Measurements from ENCODE around the gene WDR33.

WDR33 gene

DNA sequence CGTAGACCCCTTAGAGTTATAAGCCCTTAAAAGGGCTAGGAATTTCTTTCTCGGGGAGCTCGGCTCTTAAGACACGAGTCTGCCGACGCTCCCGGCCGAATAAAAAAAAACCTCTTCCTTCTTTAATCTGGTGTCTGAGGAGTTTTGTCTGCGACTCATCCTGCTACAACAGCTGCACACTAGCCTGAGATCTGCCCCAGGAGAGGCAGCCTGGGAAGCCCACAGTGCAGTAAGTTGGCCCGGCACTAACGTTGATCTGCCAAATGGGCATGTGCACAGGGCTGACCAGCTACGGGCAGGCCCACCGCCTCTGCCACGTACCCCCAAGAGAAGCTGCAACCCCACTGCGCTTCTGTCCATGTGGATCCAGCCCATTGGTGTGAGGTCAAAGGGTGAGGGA lies 127.2 kb downstream of the WDR33 start:
- TF ChIP-seq, protein P1, sequence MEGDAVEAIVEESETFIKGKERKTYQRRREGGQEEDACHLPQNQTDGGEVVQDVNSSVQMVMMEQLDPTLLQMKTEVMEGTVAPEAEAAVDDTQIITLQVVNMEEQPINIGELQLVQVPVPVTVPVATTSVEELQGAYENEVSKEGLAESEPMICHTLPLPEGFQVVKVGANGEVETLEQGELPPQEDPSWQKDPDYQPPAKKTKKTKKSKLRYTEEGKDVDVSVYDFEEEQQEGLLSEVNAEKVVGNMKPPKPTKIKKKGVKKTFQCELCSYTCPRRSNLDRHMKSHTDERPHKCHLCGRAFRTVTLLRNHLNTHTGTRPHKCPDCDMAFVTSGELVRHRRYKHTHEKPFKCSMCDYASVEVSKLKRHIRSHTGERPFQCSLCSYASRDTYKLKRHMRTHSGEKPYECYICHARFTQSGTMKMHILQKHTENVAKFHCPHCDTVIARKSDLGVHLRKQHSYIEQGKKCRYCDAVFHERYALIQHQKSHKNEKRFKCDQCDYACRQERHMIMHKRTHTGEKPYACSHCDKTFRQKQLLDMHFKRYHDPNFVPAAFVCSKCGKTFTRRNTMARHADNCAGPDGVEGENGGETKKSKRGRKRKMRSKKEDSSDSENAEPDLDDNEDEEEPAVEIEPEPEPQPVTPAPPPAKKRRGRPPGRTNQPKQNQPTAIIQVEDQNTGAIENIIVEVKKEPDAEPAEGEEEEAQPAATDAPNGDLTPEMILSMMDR (IDR thresholded peaks at IDR 0.05; ENCODE audit: low read depth, low read length, missing control alignments) = no peak

DNA sequence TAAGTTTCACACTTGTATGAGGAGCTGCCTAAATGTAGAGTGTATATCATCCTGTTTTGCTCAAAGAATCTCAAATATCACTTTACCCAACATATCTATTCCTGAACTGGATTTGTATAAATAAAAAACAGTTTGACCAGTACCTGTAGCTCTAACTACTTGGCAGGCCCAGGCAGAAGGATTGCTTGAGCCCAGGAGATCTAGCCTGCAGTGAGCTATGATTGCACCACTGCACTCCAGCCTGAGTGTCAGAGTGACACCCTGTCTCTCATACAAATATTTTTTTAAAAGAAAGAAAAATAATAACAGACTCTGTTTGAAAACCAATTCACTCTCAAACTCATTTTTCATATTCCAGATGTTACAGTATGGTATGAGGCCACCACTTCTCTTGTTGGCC lies 127.9 kb downstream of the WDR33 start:
- no peaks in the 10 kb centered on the region for H3K27me3 ChIP-seq (replicated peaks)
- no peak overlapping the region for H3K4me3 ChIP-seq (ENCODE audit: low read depth, low read length)
- in situ Hi-C loops (cut with HindIII; ENCODE audit: low pct_ligation_motif_present, low sequenced_read_pairs) = no loop called here
- no peak overlapping the region for H3K27ac ChIP-seq
- no peaks in the 10 kb centered on the region for H3K36me3 ChIP-seq (replicated peaks)
- no peak for DNase-seq
- TF ChIP-seq, protein P1 (IDR thresholded peaks at IDR 0.05; ENCODE audit: low read depth, low read length, missing control alignments) = no peak

More for the DNA sequence above, 127.2 kb downstream of the WDR33 start:
- in situ Hi-C loops (cut with HindIII; ENCODE audit: low pct_ligation_motif_present, low sequenced_read_pairs) = no loop called here
- DNase-seq = no peak
- no peak overlapping the region for H3K27ac ChIP-seq
- no peak overlapping the region for H3K4me3 ChIP-seq (ENCODE audit: low read depth, low read length)
- no peaks in the 10 kb centered on the region for H3K36me3 ChIP-seq (replicated peaks)
- H3K27me3 ChIP-seq (replicated peaks) = no peaks in the 10 kb centered on the region

GRCh38 chr2:127681976-127682857 lies 128.8 kb downstream of the WDR33 start:
- no peak for DNase-seq
- H3K27me3 ChIP-seq (replicated peaks) = no peaks in the 10 kb centered on the region
- H3K36me3 ChIP-seq (replicated peaks) = no peaks in the 10 kb centered on the region
- in situ Hi-C loops (cut with HindIII; ENCODE audit: low pct_ligation_motif_present, low sequenced_read_pairs) = no loop called here
- no peak overlapping the region for H3K4me3 ChIP-seq (ENCODE audit: low read depth, low read length)
- no peak overlapping the region for H3K27ac ChIP-seq
- TF ChIP-seq, protein P1 (IDR thresholded peaks at IDR 0.05; ENCODE audit: low read depth, low read length, missing control alignments) = no peak

DNA sequence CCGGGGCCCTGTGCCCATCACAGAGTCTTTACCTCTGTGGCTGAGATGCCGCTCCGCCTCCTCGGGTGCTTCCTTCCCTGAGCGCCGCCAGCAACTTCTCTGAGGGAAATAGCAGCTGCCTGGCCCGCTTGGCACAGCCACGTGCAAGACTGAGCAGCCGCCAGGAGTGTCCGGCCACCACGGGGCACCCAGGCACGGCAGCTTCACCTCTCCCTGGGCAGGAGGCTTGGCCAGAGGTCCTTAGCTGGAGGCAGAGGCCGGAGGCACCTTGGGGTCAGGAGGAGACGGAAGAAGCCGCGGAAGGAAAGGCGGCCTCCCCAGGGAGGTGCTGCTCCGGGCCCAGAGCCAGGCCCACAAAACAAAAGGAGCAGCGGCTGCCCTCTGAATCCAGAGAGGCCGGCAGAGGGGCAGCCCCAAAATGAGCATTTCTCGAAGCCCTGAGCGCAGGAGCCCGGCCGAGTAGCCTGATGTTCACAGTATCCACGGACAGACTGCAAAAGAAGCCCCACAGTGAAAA lies 129.6 kb downstream of the WDR33 start:
- no peaks in the 10 kb centered on the region for H3K36me3 ChIP-seq (replicated peaks)
- no peak for DNase-seq
- no peak overlapping the region for H3K27ac ChIP-seq
- in situ Hi-C loops (cut with HindIII; ENCODE audit: low pct_ligation_motif_present, low sequenced_read_pairs) = no loop called here
- TF ChIP-seq, protein P1 (IDR thresholded peaks at IDR 0.05; ENCODE audit: low read depth, low read length, missing control alignments) = no peak
- no peaks in the 10 kb centered on the region for H3K27me3 ChIP-seq (replicated peaks)
- peak overlapping the region; percentile 12 for H3K4me3 ChIP-seq (ENCODE audit: low read depth, low read length)

DNA sequence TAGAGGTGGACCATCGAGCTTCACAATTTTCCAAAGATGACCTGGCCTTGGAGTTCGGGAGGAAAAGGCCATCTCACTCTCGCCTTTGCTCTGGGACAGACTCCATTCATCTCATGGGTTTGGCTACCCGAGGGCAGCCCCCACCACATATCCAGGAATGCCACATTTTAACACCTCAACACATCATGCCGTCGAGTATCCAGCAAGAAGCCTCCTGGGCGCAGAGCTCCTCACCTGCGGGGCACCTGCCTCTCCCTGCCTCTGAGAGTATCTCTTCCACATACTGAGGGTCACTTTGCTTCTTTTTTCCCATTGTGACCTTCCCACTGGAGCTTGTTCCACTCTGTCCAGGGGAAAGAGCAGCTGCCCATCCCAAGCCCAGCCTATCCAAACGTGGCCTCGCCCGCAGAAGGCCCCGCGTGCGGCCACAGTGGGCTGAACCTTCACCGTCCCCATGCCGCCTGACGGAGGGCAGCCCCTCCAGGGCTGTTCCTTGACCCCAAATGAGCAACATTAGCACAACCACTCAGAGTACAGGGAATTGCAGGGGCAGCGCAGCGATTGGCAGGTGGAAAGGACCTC lies 130.2 kb downstream of the WDR33 start:
- Histone ChIP-seq H3K27ac (no peak overlapping the region), H3K36me3 (replicated peaks) (no peaks in the 10 kb centered on the region), H3K27me3 (replicated peaks) (no peaks in the 10 kb centered on the region), H3K4me3 (ENCODE audit: low read depth, low read length) (no peak overlapping the region)
- TF ChIP-seq, protein P1 (IDR thresholded peaks at IDR 0.05; ENCODE audit: low read depth, low read length, missing control alignments) = no peak
- DNase-seq = no peak
- in situ Hi-C loops (cut with HindIII; ENCODE audit: low pct_ligation_motif_present, low sequenced_read_pairs) = no loop called here

Measured in brain microvascular endothelial cell (primary cell).